ENCODE measurements around the gene NAT8L.

NAT8L gene

DNA sequence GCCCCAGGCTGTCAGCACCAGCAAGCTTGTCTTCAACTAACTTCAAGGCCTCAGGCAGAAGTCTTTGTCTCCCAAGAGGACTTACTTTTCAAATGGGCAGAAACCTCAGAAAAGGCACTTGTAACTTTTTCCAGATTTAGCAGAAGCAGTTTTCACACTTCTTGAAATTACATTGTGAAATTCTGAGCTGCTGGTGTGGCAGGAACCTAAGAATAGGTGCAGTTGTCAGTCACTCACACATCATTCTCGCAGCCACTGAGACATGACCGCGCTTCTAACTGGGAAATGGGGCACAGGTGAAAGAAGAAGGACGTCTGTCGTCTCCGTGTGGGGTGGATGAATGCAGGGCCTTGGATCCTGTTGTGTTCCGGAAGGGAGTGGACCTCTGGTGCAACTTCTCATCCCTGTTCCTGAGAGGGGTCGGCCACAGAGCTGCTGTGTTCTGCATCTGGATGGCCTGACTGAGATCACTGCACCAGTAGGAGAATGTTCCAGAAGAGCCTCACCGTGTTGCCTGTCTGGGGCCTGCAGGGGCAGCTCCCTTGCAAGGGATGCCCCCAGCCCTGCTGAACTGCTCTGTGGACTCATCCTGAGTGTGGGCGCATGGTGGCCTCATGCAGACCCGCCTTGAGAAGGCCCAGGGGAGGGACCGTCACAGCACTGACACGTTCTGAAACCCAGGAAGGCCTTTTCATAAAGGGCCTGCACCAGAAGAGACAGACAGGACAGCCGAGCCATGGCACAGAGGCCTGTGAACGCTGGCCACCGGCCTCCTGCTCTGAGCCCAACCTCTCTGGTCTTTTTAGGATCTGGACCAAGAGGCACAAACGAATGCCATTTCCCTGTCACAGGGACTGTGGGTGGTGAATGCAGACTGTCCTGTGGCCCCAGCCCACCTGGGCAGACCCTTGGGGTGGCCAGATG lies 18.7 kb downstream of the NAT8L start:
- Mint-ChIP-seq H3K36me3 (ENCODE audit: insufficient read depth) (no peaks in the 10 kb centered on the region), H3K4me1 (no peaks in the 10 kb centered on the region), H3K9me3 (no peaks in the 10 kb centered on the region), H3K27ac (ENCODE audit: low read depth) (no peak overlapping the region), H3K4me3 (no peak overlapping the region), H3K27me3 (no peaks in the 10 kb centered on the region)
- DNase-seq (ENCODE audit: low spot score in 2 of 2) = no peak
- no peak for ATAC-seq (replicated peaks; ENCODE audit: extremely low read depth, poor library complexity, severe bottlenecking)

GRCh38 chr4:2078584-2078983 lies 19.5 kb downstream of the NAT8L start:
- Mint-ChIP-seq H3K27me3 (no peaks in the 10 kb centered on the region), H3K9me3 (no peaks in the 10 kb centered on the region), H3K36me3 (ENCODE audit: insufficient read depth) (no peaks in the 10 kb centered on the region), H3K4me1 (no peaks in the 10 kb centered on the region), H3K4me3 (no peak overlapping the region), H3K27ac (ENCODE audit: low read depth) (no peak overlapping the region)
- no peak for ATAC-seq (replicated peaks; ENCODE audit: extremely low read depth, poor library complexity, severe bottlenecking)
- DNase-seq (ENCODE audit: low spot score in 2 of 2) = no peak

- no peak overlapping the region for H3K4me3 Mint-ChIP-seq
- no peak overlapping the region for H3K27ac Mint-ChIP-seq (ENCODE audit: low read depth)
- no peaks in the 10 kb centered on the region for H3K4me1 Mint-ChIP-seq
- H3K9me3 Mint-ChIP-seq = no peaks in the 10 kb centered on the region
- DNase-seq (ENCODE audit: low spot score in 2 of 2) = no peak
- no peaks in the 10 kb centered on the region for H3K27me3 Mint-ChIP-seq
- no peak for ATAC-seq (replicated peaks; ENCODE audit: extremely low read depth, poor library complexity, severe bottlenecking)
- H3K36me3 Mint-ChIP-seq (ENCODE audit: insufficient read depth) = no peaks in the 10 kb centered on the region
Observed at GRCh38 chr4:2079006-2079405, 19.9 kb downstream of the NAT8L start.

DNA sequence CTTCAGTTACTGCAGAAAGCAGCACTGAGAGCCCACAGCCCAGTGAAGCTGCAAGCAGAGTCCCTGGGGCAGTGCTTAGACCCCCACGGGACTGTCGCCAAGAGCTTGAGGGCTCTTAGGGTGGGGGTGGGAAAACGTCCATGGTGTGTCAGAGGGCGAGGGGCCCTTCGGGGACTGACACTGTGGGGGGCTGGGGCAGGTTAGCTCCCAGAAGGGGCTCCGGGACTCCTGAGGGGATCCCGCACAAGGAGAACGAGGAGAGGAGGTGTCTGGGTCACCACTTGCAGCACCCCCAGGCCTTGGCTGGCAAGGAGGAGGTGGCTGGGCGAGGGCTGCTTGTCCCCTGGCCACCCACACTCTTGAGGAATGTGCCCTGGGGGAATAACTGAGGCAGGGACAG lies 20.8 kb downstream of the NAT8L start:
- Mint-ChIP-seq H3K9me3 (no peaks in the 10 kb centered on the region), H3K27me3 (no peaks in the 10 kb centered on the region), H3K27ac (ENCODE audit: low read depth) (no peak overlapping the region), H3K4me3 (no peak overlapping the region), H3K36me3 (ENCODE audit: insufficient read depth) (no peaks in the 10 kb centered on the region), H3K4me1 (no peaks in the 10 kb centered on the region)
- DNase-seq (ENCODE audit: low spot score in 2 of 2) = no peak
- ATAC-seq (replicated peaks; ENCODE audit: extremely low read depth, poor library complexity, severe bottlenecking) = no peak

- no peaks in the 10 kb centered on the region for H3K27me3 Mint-ChIP-seq
- no peaks in the 10 kb centered on the region for H3K4me1 Mint-ChIP-seq
- H3K9me3 Mint-ChIP-seq = no peaks in the 10 kb centered on the region
- H3K27ac Mint-ChIP-seq (ENCODE audit: low read depth) = no peak overlapping the region
- ATAC-seq (replicated peaks; ENCODE audit: extremely low read depth, poor library complexity, severe bottlenecking) = no peak
- H3K4me3 Mint-ChIP-seq = no peak overlapping the region
- no peaks in the 10 kb centered on the region for H3K36me3 Mint-ChIP-seq (ENCODE audit: insufficient read depth)
- no peak for DNase-seq (ENCODE audit: low spot score in 2 of 2)
Observed at GRCh38 chr4:2080429-2081300, 21.5 kb downstream of the NAT8L start.

DNA sequence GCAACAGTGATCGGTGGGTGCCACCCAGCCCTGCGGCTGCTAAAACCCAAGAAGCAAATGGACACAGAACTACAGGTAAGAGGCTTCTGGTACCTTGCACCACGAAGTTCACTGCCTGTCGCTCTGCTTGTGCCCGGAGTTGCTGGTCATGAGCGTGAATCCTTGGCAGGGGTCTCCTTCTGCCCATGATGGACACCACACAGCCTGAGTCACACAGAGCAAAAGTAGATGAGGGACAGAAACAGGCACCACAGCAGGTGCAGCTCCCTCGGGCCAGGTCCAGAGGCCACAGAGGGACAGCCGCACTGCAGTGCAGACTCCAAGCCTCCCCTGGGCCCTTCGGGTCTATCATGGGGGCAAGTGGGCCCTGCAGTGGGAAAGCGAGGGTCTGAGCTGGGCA lies 22.4 kb downstream of the NAT8L start:
- Mint-ChIP-seq H3K9me3 (no peaks in the 10 kb centered on the region), H3K4me1 (no peaks in the 10 kb centered on the region), H3K27me3 (no peaks in the 10 kb centered on the region), H3K27ac (ENCODE audit: low read depth) (no peak overlapping the region), H3K36me3 (ENCODE audit: insufficient read depth) (no peaks in the 10 kb centered on the region), H3K4me3 (no peak overlapping the region)
- ATAC-seq (replicated peaks; ENCODE audit: extremely low read depth, poor library complexity, severe bottlenecking) (no peak), DNase-seq (ENCODE audit: low spot score in 2 of 2) (no peak)

DNA sequence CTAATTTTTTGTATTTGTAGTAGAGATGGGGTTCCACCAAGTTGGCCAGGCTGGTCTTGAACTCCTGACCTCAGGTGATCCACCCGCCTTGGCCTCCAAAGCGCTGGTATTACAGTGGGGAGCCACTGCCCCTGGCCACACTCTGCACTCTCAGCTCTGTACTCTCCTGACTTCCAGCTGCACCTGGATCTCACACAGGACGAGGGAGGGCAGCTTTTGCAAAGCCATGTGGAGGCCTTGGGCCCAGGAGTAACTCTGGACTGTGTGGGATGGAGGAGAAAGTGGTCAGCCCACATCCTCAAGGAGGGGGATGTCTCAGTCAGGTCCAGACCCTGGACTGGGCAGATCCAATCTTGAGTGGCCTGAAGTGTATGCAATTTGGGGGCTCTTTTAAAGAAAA lies 23.0 kb downstream of the NAT8L start:
- Mint-ChIP-seq H3K27me3 (no peaks in the 10 kb centered on the region), H3K4me3 (no peak overlapping the region), H3K27ac (ENCODE audit: low read depth) (no peak overlapping the region), H3K9me3 (no peaks in the 10 kb centered on the region), H3K36me3 (ENCODE audit: insufficient read depth) (no peaks in the 10 kb centered on the region), H3K4me1 (no peaks in the 10 kb centered on the region)
- ATAC-seq (replicated peaks; ENCODE audit: extremely low read depth, poor library complexity, severe bottlenecking) = no peak
- DNase-seq (ENCODE audit: low spot score in 2 of 2) = no peak

- H3K36me3 Mint-ChIP-seq (ENCODE audit: insufficient read depth) = no peaks in the 10 kb centered on the region
- no peak overlapping the region for H3K27ac Mint-ChIP-seq (ENCODE audit: low read depth)
- no peaks in the 10 kb centered on the region for H3K9me3 Mint-ChIP-seq
- H3K4me3 Mint-ChIP-seq = no peak overlapping the region
- DNase-seq (ENCODE audit: low spot score in 2 of 2) (no peak), ATAC-seq (replicated peaks; ENCODE audit: extremely low read depth, poor library complexity, severe bottlenecking) (no peak)
- H3K27me3 Mint-ChIP-seq = no peaks in the 10 kb centered on the region
- H3K4me1 Mint-ChIP-seq = no peaks in the 10 kb centered on the region
Observed at GRCh38 chr4:2082627-2083026, 23.5 kb downstream of the NAT8L start.

- DNase-seq (ENCODE audit: low spot score in 2 of 2) = no peak
Observed at GRCh38 chr4:2083116-2083825, 24.1 kb downstream of the NAT8L start.

GRCh38 chr4:2083826-2084160 lies 24.7 kb downstream of the NAT8L start:
- no peak overlapping the region for H3K4me3 Mint-ChIP-seq
- H3K36me3 Mint-ChIP-seq (ENCODE audit: insufficient read depth) = no peaks in the 10 kb centered on the region
- H3K9me3 Mint-ChIP-seq = no peaks in the 10 kb centered on the region
- DNase-seq (ENCODE audit: low spot score in 2 of 2) (no peak), ATAC-seq (replicated peaks; ENCODE audit: extremely low read depth, poor library complexity, severe bottlenecking) (no peak)
- no peaks in the 10 kb centered on the region for H3K4me1 Mint-ChIP-seq
- H3K27ac Mint-ChIP-seq (ENCODE audit: low read depth) = no peak overlapping the region
- H3K27me3 Mint-ChIP-seq = no peaks in the 10 kb centered on the region

More at GRCh38 chr4:2083116-2083825, 24.1 kb downstream of the NAT8L start:
- Mint-ChIP-seq H3K27ac (ENCODE audit: low read depth) (no peak overlapping the region), H3K36me3 (ENCODE audit: insufficient read depth) (no peaks in the 10 kb centered on the region), H3K4me1 (no peaks in the 10 kb centered on the region), H3K4me3 (no peak overlapping the region), H3K27me3 (no peaks in the 10 kb centered on the region), H3K9me3 (no peaks in the 10 kb centered on the region)
- no peak for ATAC-seq (replicated peaks; ENCODE audit: extremely low read depth, poor library complexity, severe bottlenecking)

GRCh38 chr4:2084316-2084715 lies 25.2 kb downstream of the NAT8L start:
- Mint-ChIP-seq H3K4me3 (no peak overlapping the region), H3K9me3 (no peaks in the 10 kb centered on the region), H3K36me3 (ENCODE audit: insufficient read depth) (no peaks in the 10 kb centered on the region), H3K27ac (ENCODE audit: low read depth) (no peak overlapping the region), H3K27me3 (no peaks in the 10 kb centered on the region), H3K4me1 (no peaks in the 10 kb centered on the region)
- DNase-seq (ENCODE audit: low spot score in 2 of 2) = no peak
- ATAC-seq (replicated peaks; ENCODE audit: extremely low read depth, poor library complexity, severe bottlenecking) = no peak

DNA sequence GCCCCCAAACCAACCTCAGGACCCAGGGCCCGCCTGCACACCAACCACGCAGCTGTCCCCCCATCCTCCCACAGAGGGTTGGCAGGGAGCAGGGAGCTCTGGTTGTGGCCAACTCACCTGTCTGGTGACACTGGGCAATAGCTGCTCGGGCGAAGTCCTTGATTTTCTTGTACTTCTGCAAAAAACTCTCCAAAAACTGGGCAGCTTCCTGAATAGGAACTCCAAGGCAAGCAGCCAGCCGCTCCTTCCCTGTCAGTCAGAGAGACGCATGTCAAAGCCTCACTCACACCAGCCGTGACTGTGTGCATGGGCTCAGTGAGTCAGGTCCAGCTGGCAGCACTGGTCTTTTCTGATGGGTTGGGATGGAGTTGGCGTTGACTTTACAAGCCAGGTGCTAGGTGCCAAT lies 26.4 kb downstream of the NAT8L start:
- no peaks in the 10 kb centered on the region for H3K27me3 Mint-ChIP-seq
- DNase-seq (ENCODE audit: low spot score in 2 of 2) = peak in 1 of 2 donors; percentile 6
- no peak for ATAC-seq (replicated peaks; ENCODE audit: extremely low read depth, poor library complexity, severe bottlenecking)
- no peak overlapping the region for H3K4me3 Mint-ChIP-seq
- H3K4me1 Mint-ChIP-seq = no peaks in the 10 kb centered on the region
- H3K9me3 Mint-ChIP-seq = no peaks in the 10 kb centered on the region
- H3K36me3 Mint-ChIP-seq (ENCODE audit: insufficient read depth) = no peaks in the 10 kb centered on the region
- no peak overlapping the region for H3K27ac Mint-ChIP-seq (ENCODE audit: low read depth)
